Duodenal mucosa (tissue), 2 donors: ENCODE data around the gene COL27A1.

Experiments
- H3K27ac ChIP-seq: one replicate; pipeline ENCODE4 v1.7.0; 2013; ENCODE audit warnings: low read depth, low read length
- H3K27me3 ChIP-seq, 2 donors: one replicate each; pipeline ENCODE4 v1.7.0; 2013; ENCODE audit warnings: low read length in 2 of 2, control low read depth in 1 of 2; ENCODE audit not compliant: insufficient read depth in 2 of 2, control insufficient read depth in 1 of 2
- H3K36me3 ChIP-seq, 2 donors: one replicate each; pipeline ENCODE4 v1.7.0; 2013; ENCODE audit warnings: low read length in 2 of 2, control low read depth in 1 of 2; ENCODE audit not compliant: insufficient read depth in 2 of 2, control insufficient read depth in 1 of 2
- H3K4me1 ChIP-seq, 2 donors: one replicate each; pipeline ENCODE4 v1.7.0; 2013; ENCODE audit warnings: low read length in 2 of 2, control low read depth in 1 of 2; ENCODE audit not compliant: insufficient read depth in 2 of 2, control insufficient read depth in 1 of 2
- H3K4me3 ChIP-seq, 2 donors: one replicate each; pipeline ENCODE4 v1.7.0; 2013; ENCODE audit warnings: low read length in 2 of 2, low read depth in 1 of 2
- H3K9ac ChIP-seq, 2 donors: one replicate each; pipeline ENCODE4 v1.7.0; 2013; ENCODE audit warnings: low read length in 2 of 2, low read depth in 1 of 2
- H3K9me3 ChIP-seq, 2 donors: one replicate each; pipeline ENCODE4 v1.7.0; 2013; ENCODE audit warnings: low read length in 2 of 2, control low read depth in 1 of 2; ENCODE audit not compliant: control insufficient read depth in 1 of 2

Gene COL27A1

GRCh38 chr9:114259798-114260523 lies 104.6 kb downstream of the COL27A1 start:
- no peak overlapping the region for H3K9ac ChIP-seq
- H3K27ac ChIP-seq, result no peak overlapping the region
- H3K36me3 ChIP-seq, result no peaks in the 10 kb centered on the region
- no peaks in the 10 kb centered on the region for H3K9me3 ChIP-seq
- no peak overlapping the region for H3K4me3 ChIP-seq
- no peaks in the 10 kb centered on the region for H3K4me1 ChIP-seq
- no peaks in the 10 kb centered on the region for H3K27me3 ChIP-seq

- H3K36me3 ChIP-seq, result no peaks in the 10 kb centered on the region
- H3K4me3 ChIP-seq, result no peak overlapping the region
- no peaks in the 10 kb centered on the region for H3K4me1 ChIP-seq
- H3K27me3 ChIP-seq, result no peaks in the 10 kb centered on the region
- H3K9ac ChIP-seq, result no peak overlapping the region
- H3K9me3 ChIP-seq, result no peaks in the 10 kb centered on the region
- no peak overlapping the region for H3K27ac ChIP-seq
Observed at GRCh38 chr9:114261026-114261425, 105.7 kb downstream of the COL27A1 start.

- H3K27ac ChIP-seq, result no peak overlapping the region
- no peaks in the 10 kb centered on the region for H3K4me1 ChIP-seq
- no peaks in the 10 kb centered on the region for H3K9me3 ChIP-seq
- H3K4me3 ChIP-seq, result no peak overlapping the region
- no peaks in the 10 kb centered on the region for H3K36me3 ChIP-seq
- no peaks in the 10 kb centered on the region for H3K27me3 ChIP-seq
- H3K9ac ChIP-seq, result no peak overlapping the region
Observed at GRCh38 chr9:114261987-114262386, 106.7 kb downstream of the COL27A1 start.

- Histone ChIP-seq H3K9me3 (no peaks in the 10 kb centered on the region), H3K9ac (no peak overlapping the region), H3K27me3 (no peaks in the 10 kb centered on the region), H3K27ac (no peak overlapping the region), H3K36me3 (no peaks in the 10 kb centered on the region), H3K4me1 (no peaks in the 10 kb centered on the region), H3K4me3 (no peak overlapping the region)
Observed at GRCh38 chr9:114263853-114264510, 108.6 kb downstream of the COL27A1 start.

- H3K27me3 ChIP-seq, result no peaks in the 10 kb centered on the region
- H3K36me3 ChIP-seq, result no peaks in the 10 kb centered on the region
- H3K4me3 ChIP-seq, result no peak overlapping the region
- H3K27ac ChIP-seq, result no peak overlapping the region
- H3K9ac ChIP-seq, result no peak overlapping the region
- H3K4me1 ChIP-seq, result no peaks in the 10 kb centered on the region
- H3K9me3 ChIP-seq, result no peaks in the 10 kb centered on the region
Observed at GRCh38 chr9:114264806-114265550, 109.6 kb downstream of the COL27A1 start.

DNA sequence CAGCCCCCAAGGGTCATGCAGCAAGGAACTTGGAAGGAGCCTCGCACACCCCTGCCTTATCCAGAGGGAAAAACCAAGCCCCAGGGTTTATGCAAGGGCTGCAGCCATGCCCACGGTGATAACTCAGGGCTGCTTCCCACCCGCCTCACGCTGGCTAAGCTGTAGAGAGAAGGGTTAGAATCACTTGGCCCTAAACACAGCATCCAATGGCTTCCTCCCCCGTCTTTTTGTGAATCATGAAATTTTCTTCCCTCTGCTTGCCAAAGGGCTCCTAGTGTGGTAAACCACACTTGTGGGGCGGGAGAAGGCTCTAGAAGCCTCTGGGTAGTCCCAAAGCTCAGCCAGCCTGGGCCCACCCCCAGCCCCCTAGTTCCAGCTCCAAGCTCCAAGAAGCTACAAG lies 111.6 kb downstream of the COL27A1 start:
- Histone ChIP-seq H3K36me3 (no peaks in the 10 kb centered on the region), H3K27me3 (no peaks in the 10 kb centered on the region), H3K9me3 (no peaks in the 10 kb centered on the region), H3K9ac (no peak overlapping the region), H3K4me1 (no peaks in the 10 kb centered on the region), H3K4me3 (no peak overlapping the region), H3K27ac (no peak overlapping the region)

DNA sequence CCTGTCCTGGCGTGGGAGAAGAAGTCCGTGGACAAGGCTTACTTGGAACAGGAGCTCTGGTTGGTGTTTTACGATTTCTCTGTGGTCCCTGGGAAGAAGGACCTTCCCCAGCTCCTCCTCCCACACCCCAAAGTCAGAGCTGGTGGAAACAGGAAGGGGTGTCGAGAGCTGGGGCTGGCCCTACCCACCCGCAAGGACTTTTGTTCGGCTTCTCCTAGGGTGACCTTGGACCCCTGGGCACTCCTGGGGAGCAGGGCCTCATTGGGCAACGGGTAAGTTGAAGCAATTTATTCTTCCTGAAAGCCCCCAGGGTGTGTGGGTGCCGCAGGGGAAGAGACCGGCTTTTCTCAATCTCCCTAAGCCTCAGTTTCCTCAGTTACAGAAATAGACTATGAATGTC lies 113.7 kb downstream of the COL27A1 start:
- H3K27ac ChIP-seq, result no peak overlapping the region
- no peaks in the 10 kb centered on the region for H3K4me1 ChIP-seq
- no peaks in the 10 kb centered on the region for H3K27me3 ChIP-seq
- no peak overlapping the region for H3K4me3 ChIP-seq
- no peak overlapping the region for H3K9ac ChIP-seq
- H3K9me3 ChIP-seq, result no peaks in the 10 kb centered on the region
- no peaks in the 10 kb centered on the region for H3K36me3 ChIP-seq

GRCh38 chr9:114270120-114270975 lies 115.0 kb downstream of the COL27A1 start:
- no peaks in the 10 kb centered on the region for H3K27me3 ChIP-seq
- H3K9ac ChIP-seq, result no peak overlapping the region
- H3K27ac ChIP-seq, result no peak overlapping the region
- H3K4me1 ChIP-seq, result no peaks in the 10 kb centered on the region
- H3K9me3 ChIP-seq, result no peaks in the 10 kb centered on the region
- H3K36me3 ChIP-seq, result no peaks in the 10 kb centered on the region
- H3K4me3 ChIP-seq, result no peak overlapping the region

DNA sequence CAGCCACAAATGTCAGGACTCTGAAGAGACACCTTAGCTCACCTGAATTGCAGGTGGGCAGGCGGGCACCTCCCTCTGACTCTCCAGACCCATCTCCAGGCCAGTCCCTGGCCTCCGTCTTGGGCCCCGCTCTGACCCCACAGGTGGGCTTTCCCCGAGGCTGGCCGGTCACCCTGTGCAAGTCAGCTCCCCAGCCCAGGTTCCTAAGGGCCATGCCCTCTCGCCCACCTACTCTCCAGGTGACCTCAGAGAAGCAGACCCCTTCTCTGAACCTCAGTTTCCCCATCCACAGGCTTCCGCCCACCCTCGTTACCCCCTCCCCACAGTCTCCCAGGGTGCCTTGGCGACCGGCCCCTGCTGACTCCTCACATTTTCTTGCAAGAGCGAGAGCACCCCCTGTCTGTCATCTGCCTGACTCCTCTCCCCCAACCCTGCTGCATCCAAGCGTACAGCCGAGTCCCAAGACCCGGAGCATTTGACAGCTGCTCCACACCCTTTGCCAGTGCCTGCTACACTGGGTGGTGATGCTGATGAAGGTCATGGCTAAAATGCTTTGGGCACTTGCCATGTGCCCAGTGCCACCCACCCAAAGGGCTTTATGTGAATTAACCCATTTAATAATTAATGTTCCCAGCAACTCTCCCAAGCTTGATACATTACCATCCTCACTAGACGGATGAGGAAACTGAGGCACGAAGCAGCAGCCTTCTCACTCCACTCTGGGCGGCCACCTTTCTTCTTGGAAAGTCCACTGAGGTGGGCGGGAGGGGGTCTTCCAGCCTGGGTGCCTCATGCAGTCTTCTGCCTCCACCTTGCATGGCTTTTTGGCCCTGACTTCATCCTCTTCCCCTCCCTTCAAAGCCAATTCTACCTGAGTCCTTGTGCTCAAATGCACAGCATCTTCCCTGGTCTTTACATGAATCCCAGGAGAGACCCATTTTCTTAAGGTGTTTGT lies 116.5 kb downstream of the COL27A1 start:
- no peaks in the 10 kb centered on the region for H3K4me1 ChIP-seq
- H3K9me3 ChIP-seq, result no peaks in the 10 kb centered on the region
- H3K4me3 ChIP-seq, result no peak overlapping the region
- H3K9ac ChIP-seq, result no peak overlapping the region
- H3K27me3 ChIP-seq, result no peaks in the 10 kb centered on the region
- no peaks in the 10 kb centered on the region for H3K36me3 ChIP-seq
- H3K27ac ChIP-seq, result no peak overlapping the region
